Activated naive CD8-positive, alpha-beta T cell treated with anti-CD3 and anti-CD28 coated beads, Interleukin-2, amount 50 U/mL, for 16 hours (primary cell): ENCODE data around the gene PPP4R1.
"Not testable (repeated sequence)": the region's sequence is repeated elsewhere in the genome, so short reads cannot be mapped to it uniquely, and the experiment has no call there.

Source experiments
- DNase-seq: peaks from one replicate; pipeline ENCODE4 v3.0.0-alpha.2; 2020; ENCODE audit warnings: low read depth, low spot score

The PPP4R1 gene, protein sequence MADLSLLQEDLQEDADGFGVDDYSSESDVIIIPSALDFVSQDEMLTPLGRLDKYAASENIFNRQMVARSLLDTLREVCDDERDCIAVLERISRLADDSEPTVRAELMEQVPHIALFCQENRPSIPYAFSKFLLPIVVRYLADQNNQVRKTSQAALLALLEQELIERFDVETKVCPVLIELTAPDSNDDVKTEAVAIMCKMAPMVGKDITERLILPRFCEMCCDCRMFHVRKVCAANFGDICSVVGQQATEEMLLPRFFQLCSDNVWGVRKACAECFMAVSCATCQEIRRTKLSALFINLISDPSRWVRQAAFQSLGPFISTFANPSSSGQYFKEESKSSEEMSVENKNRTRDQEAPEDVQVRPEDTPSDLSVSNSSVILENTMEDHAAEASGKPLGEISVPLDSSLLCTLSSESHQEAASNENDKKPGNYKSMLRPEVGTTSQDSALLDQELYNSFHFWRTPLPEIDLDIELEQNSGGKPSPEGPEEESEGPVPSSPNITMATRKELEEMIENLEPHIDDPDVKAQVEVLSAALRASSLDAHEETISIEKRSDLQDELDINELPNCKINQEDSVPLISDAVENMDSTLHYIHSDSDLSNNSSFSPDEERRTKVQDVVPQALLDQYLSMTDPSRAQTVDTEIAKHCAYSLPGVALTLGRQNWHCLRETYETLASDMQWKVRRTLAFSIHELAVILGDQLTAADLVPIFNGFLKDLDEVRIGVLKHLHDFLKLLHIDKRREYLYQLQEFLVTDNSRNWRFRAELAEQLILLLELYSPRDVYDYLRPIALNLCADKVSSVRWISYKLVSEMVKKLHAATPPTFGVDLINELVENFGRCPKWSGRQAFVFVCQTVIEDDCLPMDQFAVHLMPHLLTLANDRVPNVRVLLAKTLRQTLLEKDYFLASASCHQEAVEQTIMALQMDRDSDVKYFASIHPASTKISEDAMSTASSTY

DNA sequence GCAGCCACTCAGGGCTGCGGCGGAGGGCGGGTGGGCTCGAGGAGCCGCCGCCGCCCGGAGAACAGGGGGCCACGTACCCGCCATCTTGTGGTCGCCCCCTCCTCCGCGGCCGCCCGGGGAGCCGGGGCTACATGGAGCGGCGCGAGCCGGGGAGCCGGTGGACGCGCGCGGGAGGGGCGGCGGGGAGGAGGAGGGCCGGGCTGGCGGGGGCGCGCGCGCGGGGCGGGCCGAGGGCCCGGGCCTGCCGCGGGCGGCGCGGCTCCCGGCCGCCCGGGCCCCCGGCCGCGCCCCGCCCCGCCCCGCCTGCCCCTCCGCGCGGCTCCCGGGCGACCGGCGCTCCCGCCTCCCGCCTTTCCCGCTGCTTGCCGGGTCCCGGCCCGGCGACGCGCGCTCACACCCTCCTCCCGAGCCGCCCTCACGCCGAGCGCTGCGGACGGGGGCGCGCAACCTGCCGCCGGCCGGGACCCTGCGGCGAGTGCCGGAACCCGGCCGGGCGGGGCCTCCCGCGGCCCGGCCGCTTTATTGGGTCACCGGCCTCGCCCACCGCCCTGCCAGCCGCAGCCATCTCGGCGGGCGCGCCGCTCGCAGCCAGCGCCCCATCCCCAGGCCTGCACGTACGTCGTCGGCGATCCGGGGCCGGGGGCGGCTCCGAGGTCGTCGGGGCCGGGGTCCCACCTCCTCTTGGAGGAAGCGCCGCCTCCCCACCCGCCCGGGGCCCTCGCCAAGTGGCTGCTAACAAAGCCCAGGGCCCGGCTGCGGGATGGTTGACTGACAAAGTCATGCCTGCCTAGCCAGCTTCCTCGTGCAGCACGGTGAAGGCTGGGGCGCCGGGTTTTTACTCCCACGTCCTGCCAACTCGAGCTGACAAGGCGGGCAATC lies at the start of gene PPP4R1:
Gene PPP4R1 (minus strand): TSS at position 159 of the 879 bp plus-strand sequence. CDS start 75 bp downstream, at position 84.
- DNase-seq, result peak; percentile 42

DNA sequence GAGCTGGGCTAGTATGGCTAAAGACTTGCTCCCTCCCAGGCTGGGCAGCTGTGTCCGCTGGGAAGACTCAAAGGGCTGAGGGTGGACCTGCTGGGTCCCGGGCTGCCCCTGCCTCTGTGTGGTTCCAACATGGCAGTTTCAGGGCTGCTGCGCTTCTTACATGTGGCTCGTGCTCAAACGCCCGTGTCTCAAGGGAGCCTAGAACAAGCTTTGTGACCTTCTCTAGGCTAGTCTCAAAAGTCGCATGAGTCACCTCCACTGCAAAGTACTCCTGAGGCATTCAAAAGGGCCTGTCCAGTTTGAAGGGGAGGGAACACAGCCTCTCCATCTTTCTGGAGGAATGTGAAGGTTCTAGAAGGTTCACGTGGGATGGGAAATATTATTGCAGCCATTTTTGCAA lies 49.0 kb upstream of the PPP4R1 start:
- no peak for DNase-seq

DNA sequence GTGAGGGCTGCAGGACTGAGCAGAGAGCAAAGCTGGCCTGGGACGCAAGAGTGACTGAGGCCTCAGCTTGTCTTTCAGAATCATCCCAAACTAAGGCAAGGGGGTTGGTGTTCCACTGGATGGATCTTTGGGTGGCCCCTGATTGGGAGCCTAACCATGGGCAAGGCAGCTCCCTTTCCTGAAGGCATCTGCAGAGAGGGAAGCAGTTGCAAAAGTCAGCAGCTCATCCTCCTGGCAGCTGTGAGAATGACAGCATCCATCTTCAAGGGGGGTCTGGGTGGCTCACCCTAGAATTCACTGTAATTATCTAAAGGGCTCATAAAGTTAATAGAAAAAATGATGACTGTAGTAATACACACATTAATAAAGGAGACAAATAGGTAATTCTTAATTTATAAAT lies 47.2 kb upstream of the PPP4R1 start:
- no peak for DNase-seq

DNA sequence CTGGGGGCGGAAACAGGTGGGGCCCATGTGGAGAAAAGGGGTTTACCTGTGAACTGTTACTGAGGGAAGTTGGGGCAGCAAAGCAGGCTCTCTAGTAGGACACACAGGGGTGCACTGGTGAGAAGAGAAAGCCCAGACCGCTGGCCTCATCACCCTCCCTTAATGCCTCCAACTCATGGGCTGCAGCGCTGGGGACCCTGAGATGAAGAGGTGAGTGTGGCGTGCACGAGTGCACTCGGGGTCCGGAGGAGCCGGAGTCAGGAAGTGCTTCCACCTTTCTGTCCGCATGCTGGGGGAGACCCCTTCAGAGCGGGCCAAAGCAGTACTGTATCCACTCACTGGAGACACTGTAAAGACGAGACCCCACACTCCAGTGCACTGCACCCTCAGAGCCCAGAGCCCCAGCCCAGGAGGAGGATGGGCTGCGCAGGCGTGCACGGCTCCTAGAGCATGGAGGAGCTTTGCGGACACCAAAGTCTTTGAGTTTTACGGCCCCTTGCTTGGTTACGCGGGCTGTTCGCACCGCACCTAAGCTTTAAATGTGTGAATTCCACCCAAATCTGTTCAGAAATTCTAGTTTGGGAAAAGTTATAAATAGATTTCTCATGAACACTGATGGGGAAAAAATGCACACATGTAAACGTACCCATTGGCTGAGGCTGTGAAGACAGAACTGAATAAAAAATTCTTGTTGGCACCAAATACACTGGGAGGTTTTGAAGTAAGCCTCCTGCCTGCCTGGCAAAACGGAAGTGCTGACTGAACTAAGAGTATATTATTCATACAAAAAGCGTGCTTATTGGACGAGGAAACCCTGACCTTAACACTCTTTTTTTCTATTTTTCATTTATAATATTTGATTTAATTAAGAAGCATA lies 45.4 kb upstream of the PPP4R1 start:
- no peak for DNase-seq

DNA sequence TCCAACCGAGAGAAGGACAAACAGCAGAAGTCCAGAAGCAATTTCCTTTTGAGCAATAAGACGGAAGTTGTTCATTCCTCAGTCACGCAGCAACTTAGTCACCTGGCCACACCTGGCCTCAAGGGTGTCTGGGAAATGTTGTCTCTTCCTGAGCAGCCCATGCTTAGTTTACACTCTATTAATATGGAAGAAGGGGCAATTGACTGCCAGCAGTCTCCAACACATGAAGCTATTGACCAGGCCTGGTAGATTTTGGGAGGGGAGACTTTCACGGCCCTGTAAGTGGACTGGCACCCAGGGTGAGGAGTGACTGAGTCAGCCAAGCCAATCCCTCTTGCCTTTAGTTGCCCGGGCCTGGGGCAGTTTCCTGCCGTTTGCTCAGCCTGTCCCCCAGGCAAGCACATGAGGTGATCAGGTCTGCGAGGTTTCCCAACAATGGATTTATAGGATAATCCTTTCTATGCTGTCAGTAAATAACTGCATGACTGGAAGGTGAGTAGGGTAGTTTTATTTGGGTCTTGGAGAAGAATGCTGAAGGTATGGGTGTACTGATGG lies 43.8 kb upstream of the PPP4R1 start:
- DNase-seq, result no peak

DNA sequence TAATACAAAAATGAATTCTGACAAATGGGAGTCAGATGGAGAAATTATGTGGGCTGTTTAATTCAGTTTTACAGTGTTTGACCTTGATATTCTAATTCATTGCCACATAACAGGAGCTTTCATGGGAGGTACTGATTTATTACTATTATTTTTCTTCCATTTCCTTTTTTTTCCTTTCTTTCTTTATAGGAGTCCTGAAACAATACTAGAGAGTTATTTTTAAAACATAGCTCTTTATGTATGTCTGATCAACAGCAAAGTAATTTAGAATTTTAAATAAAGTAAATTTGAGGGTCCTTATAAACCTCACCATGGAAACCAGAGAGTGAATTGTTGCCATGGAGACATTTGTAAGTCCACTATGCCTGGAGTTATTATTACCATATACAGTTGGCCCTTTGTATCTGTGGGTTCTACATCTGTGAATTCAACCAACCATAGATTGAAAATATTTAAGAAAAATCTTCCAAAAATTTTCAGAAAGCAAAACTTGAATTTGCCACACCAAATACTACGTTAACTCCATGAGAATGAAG lies 40.9 kb upstream of the PPP4R1 start:
- no peak for DNase-seq

DNA sequence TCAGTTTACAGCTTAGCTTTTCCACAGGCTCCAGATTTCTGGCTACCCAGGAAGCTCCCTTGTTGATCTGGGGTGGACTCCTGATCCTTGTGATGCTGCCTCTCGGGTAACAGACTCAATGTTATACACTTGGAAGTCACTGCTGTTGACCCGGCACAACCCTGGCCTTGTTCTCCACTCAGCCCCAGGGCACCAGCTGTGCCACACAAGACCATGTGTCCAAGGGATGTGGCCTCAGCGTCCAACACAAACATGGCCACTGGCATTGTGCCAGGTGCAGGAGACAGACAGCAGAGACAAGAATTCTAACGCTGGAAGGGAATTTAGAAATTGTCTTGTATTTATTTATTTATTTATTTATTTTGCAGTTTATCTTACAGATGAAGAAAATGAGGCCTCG lies 39.0 kb upstream of the PPP4R1 start:
- DNase-seq, result no peak

DNA sequence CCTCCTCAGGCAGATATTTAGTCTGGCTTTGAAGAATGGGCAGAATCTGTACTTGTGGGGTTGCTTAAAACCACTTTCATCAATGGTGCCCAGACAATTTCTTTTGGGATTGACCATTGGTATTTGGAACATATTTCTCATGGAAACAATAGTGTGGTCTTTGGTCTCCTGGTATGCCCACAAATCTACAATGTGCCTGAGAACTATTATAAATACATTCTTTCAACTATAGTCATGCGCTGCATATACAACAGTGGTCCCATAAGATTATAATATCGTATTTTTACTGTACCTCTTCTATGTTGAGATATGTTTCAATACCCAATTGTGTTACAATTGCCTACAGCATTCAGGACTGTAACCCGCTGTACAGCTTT lies 34.8 kb upstream of the PPP4R1 start:
- no peak for DNase-seq

DNA sequence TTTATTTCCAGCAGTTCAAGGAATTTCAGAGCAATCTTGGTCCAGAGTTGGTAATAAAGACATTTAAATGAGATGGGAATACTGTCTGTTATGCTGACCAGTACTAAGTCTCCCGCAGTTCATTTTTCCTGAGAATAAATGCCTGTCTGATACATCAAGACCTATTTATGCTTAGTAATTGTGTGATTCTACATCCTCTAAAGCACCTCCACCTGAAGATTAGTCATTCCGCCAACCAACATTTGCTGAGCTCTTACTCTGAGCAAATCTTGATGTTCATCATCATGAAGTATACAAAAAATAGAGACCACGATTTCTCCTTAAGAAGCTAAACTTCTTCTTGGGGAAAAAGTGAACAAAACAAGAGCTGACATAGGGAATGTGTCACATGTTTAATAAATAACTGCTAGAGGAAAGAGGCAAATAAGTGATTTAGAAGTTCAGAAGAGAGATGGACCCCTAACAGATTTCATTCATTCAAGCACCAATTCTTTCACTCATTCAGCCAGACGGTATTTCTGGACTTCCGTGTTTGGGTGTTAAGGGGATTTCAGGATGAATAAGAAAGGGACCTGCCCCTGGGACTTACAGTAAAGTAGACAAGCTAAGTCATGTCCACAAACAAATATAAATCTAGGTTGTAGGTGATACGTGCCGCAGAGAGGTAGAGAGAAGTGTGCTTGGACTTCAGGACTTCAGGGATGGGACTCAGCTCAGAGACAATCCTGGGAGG lies 34.2 kb upstream of the PPP4R1 start:
- no peak for DNase-seq

DNA sequence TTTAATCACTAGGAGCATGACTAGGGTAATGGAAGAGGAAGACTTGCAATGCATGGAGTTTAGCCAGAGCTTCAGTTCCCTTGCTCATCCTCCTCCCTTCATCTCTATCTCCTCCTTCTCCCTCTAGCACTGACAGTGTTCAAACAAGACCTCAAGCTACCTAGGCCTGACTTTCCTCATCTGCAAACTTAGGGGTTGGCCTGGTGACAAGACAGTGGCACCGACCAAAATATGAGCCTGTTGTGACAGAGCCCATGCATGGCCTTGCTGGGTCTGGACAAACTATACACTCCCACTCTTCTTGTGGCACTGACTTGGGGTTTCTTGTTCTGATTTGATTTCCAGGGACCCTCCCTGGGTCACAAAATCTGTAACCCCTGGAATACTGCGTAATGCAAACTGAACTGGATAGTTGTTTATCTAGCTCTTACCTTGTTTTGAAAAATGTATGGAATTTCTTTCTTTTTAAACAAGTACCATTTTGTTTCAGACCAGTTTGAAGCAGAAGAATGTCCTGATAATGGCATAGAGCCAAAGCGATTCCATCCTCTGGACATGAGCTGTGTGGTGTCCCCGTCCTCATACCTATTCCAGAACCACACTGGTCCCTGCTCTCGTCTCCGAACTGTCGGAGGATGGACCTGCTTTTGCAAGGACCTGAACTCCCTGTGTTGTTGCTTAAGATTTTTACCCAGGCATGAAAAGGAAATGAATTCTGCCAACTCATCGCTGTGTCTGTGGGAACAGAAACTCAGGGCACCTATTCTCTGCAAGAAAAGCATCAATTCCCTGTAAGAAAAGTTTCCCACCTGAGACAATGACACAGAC lies 33.4 kb upstream of the PPP4R1 start:
- DNase-seq, result no peak

DNA sequence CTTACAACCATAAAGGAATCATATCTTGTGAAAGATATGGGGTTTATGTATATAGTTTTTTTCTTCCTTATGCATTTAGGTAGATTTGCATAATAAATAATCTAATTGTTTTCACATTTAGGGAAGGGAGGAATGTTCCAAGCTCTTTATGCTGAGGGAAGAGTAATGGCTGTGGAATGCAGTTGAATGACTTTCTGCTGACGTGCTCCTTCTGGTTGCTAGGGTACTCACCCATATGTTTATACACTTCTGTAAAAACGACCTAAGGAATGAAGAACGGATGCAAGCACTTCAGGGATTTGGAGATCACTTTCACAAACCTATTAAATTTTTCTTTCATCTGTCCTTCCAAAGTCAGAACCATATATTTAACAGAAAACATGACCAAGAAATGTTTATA lies 29.2 kb upstream of the PPP4R1 start:
- DNase-seq, result no peak

DNA sequence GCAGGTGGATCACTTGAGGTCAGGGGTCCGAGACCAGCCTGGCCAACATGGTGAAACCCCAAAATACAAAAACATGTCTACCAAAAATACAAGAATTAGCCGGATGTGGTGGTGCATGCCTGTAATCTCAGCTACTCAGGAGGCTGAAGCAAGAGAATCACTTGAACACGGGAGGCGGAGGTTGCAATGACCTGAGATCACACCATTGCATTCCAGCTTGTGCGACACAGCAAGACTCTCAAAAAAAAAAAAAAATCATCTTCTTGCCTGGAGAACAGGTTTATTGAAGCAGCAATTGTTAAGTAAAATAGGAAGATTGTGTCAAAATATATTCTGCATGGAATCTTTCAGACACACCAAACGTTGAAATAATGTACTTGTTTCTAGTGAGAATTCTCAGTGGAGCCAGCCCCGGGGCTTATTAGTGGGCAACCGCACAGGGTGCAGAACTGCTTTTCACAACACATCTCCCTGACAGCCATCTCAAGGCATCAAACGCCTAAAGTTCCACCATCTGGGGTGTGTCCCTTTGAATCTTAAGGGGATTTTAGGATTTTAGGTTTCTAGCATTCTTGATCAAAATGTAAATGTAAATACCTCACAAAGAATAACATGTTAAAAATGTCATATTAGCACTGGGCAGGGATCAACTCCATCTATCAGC lies 28.6 kb upstream of the PPP4R1 start:
- no peak for DNase-seq

DNA sequence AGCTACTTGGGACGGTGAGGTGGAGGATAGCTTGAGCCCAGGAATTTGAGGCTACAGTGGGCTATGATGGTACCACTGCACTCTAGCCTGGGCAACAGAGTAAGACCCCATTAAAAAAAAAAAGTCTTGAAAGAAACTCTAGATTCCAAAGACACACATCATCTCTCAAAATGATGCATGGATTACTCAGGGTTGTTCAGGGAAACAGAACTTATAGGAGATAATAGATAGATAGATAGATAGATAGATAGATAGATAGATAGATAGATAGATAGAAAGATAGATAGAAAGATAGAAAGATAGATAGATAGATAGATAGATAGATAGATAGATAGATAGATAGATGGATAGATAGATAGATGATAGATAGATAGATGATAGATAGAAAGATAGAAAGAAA lies 26.7 kb upstream of the PPP4R1 start:
- not testable (repeated sequence) for DNase-seq

DNA sequence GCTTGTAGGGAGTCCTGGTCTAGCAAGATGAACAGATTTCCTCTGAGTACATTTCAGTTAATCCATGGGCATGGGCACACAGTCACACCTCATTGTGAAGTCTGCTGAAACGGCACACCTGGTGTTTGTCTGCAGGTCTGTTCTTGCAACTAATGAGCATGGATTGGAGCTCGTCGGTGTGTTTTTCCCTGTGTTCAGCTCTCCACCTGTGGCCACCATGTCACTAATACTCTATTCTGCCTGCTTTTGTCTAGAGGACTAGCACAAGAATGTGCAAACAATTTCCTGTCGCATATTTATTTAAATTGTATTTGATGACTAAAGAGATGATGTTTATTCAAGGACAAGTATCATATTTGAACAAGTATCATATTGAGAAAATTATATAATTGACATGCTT lies 24.5 kb upstream of the PPP4R1 start:
- DNase-seq, result no peak

DNA sequence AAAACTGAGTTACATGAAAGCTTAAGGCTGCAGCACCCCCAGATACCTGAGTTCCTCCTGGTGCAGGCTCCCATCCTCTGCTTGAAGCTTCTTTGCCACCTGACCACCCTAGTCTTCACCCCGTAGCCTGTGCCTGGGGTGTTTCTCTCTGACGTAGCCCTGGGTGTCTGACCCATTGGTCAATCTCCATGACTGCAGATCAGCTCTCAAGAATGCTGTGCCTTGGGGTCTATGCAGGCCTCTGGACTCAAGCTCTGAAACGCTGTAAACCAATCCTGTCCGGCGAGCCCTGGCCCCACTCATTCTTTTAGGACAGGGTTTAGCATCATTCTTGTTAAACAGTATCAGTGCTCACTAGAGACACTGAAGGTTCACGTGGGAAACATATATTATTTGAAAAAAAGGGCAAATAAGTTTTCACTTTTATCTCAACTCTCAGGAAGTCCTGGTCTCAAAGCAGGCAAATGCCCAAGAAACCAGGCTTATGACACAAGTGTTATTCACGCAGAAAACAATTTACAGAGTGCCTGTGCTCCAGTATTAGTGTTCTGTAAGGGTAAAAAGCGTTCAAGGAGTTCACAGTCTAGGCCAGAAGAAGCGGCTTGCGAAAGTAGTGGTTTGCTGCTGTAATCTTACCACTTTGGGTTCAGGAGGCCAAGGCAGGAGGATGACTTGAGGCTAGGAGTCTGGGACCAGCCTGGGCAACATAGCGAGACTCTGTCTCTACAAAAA lies 22.8 kb upstream of the PPP4R1 start:
- no peak for DNase-seq

DNA sequence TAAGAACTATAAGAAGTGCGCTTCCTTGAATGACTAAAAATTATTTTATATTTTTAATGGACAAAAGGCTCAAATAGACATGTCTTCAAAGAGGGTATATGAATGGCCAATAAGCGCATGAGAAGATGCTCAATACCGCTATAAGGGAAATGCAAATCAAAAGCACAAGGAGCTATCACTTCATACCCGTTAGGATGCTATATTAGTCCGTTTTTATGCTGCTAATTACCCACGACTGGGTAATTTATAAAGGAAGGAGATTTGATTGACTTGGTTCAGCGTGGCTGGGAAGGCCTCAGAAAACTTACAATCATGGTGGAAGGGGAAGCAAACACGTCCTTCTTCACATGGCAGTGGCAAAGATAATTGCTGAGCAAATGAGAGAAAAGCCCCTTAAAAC lies 20.5 kb upstream of the PPP4R1 start:
- no peak for DNase-seq

DNA sequence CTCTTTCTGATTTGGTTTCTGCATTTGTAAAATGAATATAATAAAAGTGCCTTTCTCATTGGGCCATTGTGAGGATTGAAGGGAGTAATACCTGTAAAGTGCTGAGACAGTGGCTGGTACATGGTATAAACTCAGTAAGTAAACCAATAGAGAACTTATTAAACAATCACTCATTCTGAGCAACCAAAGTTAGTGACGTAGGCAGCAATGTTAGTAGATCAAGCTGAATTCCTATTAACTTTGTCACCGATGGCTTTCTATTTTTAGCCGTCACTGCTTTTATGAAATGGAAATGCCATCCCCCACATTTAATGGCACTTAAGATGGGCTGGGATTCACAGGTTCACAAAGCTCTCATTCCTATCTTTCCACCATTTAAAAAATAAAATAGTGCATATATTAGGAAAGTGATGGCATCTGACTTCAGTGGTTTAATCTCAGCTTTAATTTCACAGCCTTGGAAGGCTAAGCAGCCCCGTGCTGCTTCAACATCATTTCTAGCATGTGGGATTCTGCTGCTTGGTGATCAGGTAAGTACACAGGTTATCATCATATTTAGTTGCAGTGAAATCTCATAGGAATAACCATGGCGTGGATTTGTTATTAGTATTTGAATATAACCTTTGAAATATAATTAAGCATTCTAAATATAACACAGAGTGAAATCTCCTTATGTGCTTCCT lies 17.6 kb upstream of the PPP4R1 start:
- DNase-seq, result no peak
